HL-60 (cell line): ENCODE results near the gene RNLS.

Experiments
- DNase-seq, 2 experiments: peaks; one replicate each; pipeline ENCODE4 v3.0.0-alpha.2; 2010 to 2020; ENCODE audit warnings: low read depth in 1 of 2, low spot score in 1 of 2
- H3K27ac ChIP-seq: fragments of 250-450 bp; sonication (Bioruptor Pico); replicated peaks from 2 replicates; pipeline ENCODE4 v1.5.1; 2020; ENCODE audit warnings: mild to moderate bottlenecking, moderate library complexity
- H3K27me3 ChIP-seq: fragments of 250-450 bp; sonication (Bioruptor Pico); 2 replicates; pipeline ENCODE4 v1.5.1; 2021; ENCODE audit warnings: mild to moderate bottlenecking, moderate library complexity; ENCODE audit not compliant: insufficient read depth, poor library complexity, severe bottlenecking
- H3K4me3 ChIP-seq: replicated peaks from 2 replicates; pipeline ENCODE4 v1.5.1; 2011; ENCODE audit warnings: mild to moderate bottlenecking, control low read depth, low read length; ENCODE audit not compliant: insufficient read depth
- GABPA ChIP-seq: IDR thresholded peaks from 2 replicates; pipeline ENCODE4 v1.6.1; 2012; ENCODE audit warnings: low read depth
- POLR2AphosphoS5 ChIP-seq: IDR thresholded peaks from 2 replicates; pipeline ENCODE4 v1.6.1; 2012; ENCODE audit warnings: low read depth
- SPI1 ChIP-seq: IDR thresholded peaks from 2 replicates; pipeline ENCODE4 v1.6.1; 2012; ENCODE audit warnings: low read depth, mild to moderate bottlenecking, borderline replicate concordance
- TF ChIP-seq, protein P1 (sequence below): IDR thresholded peaks from 2 replicates; pipeline ENCODE4 v1.6.1; 2012; ENCODE audit warnings: low read depth; ENCODE audit not compliant: insufficient replicate concordance
- TF ChIP-seq, protein P2 (sequence below): IDR thresholded peaks from one replicate; pipeline ENCODE4 v1.5.1; 2011; ENCODE audit warnings: low read length, control low read depth, inconsistent platforms; ENCODE audit not compliant: insufficient read depth

RNLS gene

GRCh38 chr10:88459530-88459929, 123.6 kb downstream of the RNLS start:
- no peak for DNase-seq
- no peak overlapping the region for H3K4me3 ChIP-seq
- TF ChIP-seq POLR2AphosphoS5 (no peak), SPI1 (no peak), GABPA (no peak)
- TF ChIP-seq, protein P1, sequence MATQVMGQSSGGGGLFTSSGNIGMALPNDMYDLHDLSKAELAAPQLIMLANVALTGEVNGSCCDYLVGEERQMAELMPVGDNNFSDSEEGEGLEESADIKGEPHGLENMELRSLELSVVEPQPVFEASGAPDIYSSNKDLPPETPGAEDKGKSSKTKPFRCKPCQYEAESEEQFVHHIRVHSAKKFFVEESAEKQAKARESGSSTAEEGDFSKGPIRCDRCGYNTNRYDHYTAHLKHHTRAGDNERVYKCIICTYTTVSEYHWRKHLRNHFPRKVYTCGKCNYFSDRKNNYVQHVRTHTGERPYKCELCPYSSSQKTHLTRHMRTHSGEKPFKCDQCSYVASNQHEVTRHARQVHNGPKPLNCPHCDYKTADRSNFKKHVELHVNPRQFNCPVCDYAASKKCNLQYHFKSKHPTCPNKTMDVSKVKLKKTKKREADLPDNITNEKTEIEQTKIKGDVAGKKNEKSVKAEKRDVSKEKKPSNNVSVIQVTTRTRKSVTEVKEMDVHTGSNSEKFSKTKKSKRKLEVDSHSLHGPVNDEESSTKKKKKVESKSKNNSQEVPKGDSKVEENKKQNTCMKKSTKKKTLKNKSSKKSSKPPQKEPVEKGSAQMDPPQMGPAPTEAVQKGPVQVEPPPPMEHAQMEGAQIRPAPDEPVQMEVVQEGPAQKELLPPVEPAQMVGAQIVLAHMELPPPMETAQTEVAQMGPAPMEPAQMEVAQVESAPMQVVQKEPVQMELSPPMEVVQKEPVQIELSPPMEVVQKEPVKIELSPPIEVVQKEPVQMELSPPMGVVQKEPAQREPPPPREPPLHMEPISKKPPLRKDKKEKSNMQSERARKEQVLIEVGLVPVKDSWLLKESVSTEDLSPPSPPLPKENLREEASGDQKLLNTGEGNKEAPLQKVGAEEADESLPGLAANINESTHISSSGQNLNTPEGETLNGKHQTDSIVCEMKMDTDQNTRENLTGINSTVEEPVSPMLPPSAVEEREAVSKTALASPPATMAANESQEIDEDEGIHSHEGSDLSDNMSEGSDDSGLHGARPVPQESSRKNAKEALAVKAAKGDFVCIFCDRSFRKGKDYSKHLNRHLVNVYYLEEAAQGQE, result no peak
- TF ChIP-seq, protein P2, sequence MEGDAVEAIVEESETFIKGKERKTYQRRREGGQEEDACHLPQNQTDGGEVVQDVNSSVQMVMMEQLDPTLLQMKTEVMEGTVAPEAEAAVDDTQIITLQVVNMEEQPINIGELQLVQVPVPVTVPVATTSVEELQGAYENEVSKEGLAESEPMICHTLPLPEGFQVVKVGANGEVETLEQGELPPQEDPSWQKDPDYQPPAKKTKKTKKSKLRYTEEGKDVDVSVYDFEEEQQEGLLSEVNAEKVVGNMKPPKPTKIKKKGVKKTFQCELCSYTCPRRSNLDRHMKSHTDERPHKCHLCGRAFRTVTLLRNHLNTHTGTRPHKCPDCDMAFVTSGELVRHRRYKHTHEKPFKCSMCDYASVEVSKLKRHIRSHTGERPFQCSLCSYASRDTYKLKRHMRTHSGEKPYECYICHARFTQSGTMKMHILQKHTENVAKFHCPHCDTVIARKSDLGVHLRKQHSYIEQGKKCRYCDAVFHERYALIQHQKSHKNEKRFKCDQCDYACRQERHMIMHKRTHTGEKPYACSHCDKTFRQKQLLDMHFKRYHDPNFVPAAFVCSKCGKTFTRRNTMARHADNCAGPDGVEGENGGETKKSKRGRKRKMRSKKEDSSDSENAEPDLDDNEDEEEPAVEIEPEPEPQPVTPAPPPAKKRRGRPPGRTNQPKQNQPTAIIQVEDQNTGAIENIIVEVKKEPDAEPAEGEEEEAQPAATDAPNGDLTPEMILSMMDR, result no peak
- H3K27me3 ChIP-seq, result no peaks in the 10 kb centered on the region
- no peak overlapping the region for H3K27ac ChIP-seq

DNA sequence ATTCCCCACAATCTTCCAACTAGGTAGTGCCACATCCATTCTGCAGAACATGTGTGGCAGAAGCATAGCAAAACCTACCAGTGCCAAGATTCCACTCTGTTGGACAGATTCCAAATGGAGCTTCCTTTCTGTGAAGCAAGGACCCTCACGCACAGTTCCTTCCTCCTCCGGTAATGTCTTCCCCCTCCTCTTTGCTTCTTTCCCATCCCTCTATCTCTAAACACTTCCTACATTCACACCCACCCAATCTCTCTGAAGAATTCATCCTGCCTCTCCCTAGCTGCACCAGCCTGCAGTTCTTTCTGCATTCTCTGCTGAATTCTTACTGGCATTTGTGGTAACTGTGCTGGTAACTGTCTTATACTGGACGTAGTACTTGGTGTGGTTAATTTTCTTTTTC, 124.9 kb downstream of the RNLS start:
- H3K27me3 ChIP-seq, result no peaks in the 10 kb centered on the region
- no peak for TF ChIP-seq GABPA
- TF ChIP-seq, protein P1, result no peak
- TF ChIP-seq SPI1, result no peak
- TF ChIP-seq, protein P2, result no peak
- TF ChIP-seq POLR2AphosphoS5, result no peak

DNA sequence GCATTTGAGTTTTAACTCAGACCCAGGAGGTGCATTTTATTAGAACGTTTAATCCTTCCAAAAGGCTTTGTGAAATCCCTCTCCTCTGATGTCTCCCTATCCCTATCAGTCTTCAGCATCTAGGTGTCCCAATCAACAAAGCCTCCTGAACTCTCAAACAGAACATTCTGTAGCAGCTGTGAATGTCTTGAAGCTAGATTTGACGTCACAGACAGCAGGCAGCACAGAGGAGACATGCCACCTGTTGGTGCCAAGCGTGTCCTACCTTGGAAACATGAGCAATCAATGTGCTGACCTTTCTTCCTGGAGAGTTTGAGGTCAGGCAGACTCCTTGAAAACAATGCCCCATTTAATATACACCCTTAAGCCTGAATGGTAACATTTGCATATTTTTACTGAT, 125.5 kb downstream of the RNLS start:
- no peak for DNase-seq
- no peak overlapping the region for H3K27ac ChIP-seq
- no peak for TF ChIP-seq GABPA
- TF ChIP-seq, protein P1, result no peak
- TF ChIP-seq, protein P2, result no peak
- H3K4me3 ChIP-seq, result no peak overlapping the region
- no peaks in the 10 kb centered on the region for H3K27me3 ChIP-seq

More for the DNA sequence above, 124.9 kb downstream of the RNLS start:
- no peak overlapping the region for H3K27ac ChIP-seq
- DNase-seq, result no peak
- H3K4me3 ChIP-seq, result no peak overlapping the region
